Activated CD4-positive, alpha-beta T cell treated with anti-CD3 and anti-CD28 coated beads for 48 hours (primary cell): ENCODE measurements around the gene DMGDH.

ENCODE experiments used
- DNase-seq: peaks from one replicate; pipeline ENCODE4 v3.0.0-alpha.2; 2020

DMGDH gene

DNA sequence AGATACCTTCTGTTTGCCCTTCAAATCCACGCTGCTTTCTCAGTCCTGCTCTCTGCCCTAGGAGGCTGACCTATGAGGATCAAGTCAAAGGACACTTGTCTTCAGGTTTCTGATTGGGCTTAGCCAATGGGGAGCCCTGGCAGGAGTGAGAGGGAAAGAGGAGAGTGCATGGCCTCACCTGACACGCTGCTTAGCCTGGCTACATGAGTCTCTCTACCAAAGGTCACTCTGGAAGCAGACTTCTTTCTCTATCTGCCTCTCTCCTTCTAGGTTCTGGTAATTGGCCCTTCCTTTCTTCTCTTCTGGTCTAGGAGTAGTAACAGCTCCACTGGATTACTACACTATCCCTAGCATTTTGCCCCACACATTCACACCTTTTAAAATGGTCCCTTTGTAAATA is 97.5 kb downstream of the DMGDH start:
- DNase-seq = no peak

GRCh38 chr5:78968781-78969180 is 100.7 kb downstream of the DMGDH start:
- no peak for DNase-seq

GRCh38 chr5:78964889-78965288 is 104.6 kb downstream of the DMGDH start:
- no peak for DNase-seq

- DNase-seq = no peak
Measured at GRCh38 chr5:78961743-78962142, 107.7 kb downstream of the DMGDH start.

DNA sequence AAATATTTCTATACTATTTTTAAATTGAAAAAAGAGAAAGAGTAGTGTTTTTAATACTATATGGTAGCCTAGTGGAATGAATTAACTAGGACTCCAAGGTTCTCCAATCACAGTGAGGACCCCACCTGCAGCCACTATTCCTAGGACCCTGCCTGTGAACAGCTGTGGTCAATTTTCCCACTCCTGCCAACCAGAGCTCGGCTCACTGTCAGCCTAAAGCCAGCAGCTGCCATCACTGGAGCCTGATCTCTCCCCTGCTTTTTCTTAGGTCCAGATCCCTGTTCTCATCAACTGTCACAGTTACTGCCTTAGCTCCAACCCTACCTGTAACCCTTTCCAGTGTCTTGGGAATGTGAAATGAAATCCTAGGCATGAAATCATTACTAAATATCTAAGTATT is 109.7 kb downstream of the DMGDH start:
- DNase-seq = no peak

GRCh38 chr5:78958672-78959445 is 110.6 kb downstream of the DMGDH start:
- DNase-seq = no peak

DNA sequence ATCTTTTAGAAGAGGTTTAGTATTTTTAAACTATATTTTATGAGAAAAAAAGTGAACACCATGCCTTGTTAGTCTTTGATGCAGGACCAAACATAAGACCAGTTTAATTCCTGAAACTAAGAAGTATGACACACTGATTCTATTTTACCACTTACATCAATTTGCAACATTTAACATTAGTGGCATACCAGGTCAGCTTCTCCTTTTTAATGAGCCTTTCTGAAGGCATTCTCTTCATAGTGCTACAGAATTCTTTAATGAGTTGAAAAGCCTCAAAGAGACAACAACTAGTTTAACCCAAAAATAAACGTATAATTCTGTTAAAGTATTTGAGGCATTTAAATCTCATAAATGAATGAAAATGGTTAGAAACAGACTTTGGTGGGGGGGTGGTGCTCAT is 112.6 kb downstream of the DMGDH start:
- no peak for DNase-seq

GRCh38 chr5:78953092-78953800 is 116.2 kb downstream of the DMGDH start:
- DNase-seq = no peak
